ENCODE data around the gene WDPCP.

DNA sequence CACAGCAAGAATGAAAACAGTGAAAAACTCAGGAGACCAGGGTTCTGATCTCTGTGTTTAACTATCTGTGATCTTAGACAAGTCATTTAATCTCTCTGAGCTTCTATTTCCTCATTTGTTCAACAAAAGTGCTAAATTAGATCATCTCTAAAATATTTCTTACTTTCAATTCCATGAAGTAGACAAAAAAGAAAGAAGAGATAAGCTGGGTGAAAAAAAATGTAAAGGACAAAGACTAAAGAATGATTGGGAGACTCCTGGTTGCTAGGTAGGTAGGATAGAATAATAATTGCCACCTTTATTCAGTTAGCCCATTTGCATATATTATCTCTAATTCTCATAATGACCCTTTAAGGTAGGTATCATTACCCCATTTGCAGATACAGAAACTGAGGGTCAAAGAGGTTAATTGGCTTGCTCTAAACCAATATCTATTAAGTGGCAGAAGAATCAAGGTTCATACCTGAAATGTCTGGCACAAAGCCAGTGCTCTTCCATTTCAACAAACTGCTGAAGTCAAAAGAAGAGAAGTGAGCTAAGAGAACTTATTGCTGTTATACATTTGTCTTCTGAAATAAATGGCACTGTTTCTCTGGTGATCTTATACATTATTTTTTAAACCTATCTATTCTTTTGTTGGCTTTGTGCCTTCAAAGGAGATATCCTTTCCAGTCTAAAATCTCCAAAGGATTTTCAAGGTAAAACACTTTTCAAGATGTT lies 395.9 kb downstream of the WDPCP start:
- TF ChIP-seq, protein P1, sequence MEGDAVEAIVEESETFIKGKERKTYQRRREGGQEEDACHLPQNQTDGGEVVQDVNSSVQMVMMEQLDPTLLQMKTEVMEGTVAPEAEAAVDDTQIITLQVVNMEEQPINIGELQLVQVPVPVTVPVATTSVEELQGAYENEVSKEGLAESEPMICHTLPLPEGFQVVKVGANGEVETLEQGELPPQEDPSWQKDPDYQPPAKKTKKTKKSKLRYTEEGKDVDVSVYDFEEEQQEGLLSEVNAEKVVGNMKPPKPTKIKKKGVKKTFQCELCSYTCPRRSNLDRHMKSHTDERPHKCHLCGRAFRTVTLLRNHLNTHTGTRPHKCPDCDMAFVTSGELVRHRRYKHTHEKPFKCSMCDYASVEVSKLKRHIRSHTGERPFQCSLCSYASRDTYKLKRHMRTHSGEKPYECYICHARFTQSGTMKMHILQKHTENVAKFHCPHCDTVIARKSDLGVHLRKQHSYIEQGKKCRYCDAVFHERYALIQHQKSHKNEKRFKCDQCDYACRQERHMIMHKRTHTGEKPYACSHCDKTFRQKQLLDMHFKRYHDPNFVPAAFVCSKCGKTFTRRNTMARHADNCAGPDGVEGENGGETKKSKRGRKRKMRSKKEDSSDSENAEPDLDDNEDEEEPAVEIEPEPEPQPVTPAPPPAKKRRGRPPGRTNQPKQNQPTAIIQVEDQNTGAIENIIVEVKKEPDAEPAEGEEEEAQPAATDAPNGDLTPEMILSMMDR (IDR thresholded peaks at IDR 0.05; ENCODE audit: low read depth, low read length, poor library complexity, severe bottlenecking) = no peak
- no peak for TF ChIP-seq EZH2phosphoT487 (IDR thresholded peaks at IDR 0.05; ENCODE audit: borderline replicate concordance, low read length)
